K562 (cell line): ENCODE data around the gene SYT1. TPM values are rescaled to one million over a fixed set of nuclear protein-coding genes. Genes with fewer than 3 reads are reported as not detected.

Experiments
- ATAC-seq: fragments of 200-7000 bp; cut with Tn5 transposase; 3 replicates; pipeline ENCODE4 v1.9.1; 2020; ENCODE audit warnings: moderate library complexity
- BruUV-seq: library from RNA; stranded (reverse); fragments of 400-500 nt; replicated peaks from 2 replicates; lab custom pipeline; 2021; lab: Mats Ljungman, UMichigan
- CTCF ChIA-PET: fragments of 300-600 bp; formaldehyde crosslinking; extraction: SDS; loops from one replicate; lab custom pipeline; 2021; ENCODE audit warnings: low intra/inter-chr PET ratio; lab: Yijun Ruan, JAX
- POLR2A ChIA-PET: fragments of 300-600, 350-650 bp; sonication (Branson Sonifier 250); formaldehyde crosslinking; extraction: SDS; loops from one replicate; lab custom pipeline; 2021; ENCODE audit warnings: antibody characterized with exemption, inconsistent platforms; lab: Yijun Ruan, JAX
- DNase-seq, 4 experiments: peaks; one replicate each; pipeline versions ENCODE4 v3.0.0 to v3.0.0-alpha.2; 2011 to 2018; ENCODE audit warnings: low spot score in 3 of 4, mixed read lengths in 3 of 4; ENCODE audit errors: extremely low read depth in 1 of 4
- FAIRE-seq: peaks from 2 replicates; lab custom pipeline; 2011; peaks lifted over from hg19 to GRCh38; lab: Jason Lieb, UNC
- H2AFZ ChIP-seq: 2 replicates; pipeline ENCODE4 v1.6.0; 2011; ENCODE audit warnings: low read depth, low read length, control low read depth, inconsistent platforms
- H3K27ac ChIP-seq: fragments of 200-600 bp; 3 replicates; pipeline ENCODE4 v1.8.0; 2011; ENCODE audit warnings: low read depth, mild to moderate bottlenecking, control low read depth, inconsistent platforms, low read length, moderate library complexity, mixed read lengths; ENCODE audit errors: extremely low read depth
- H3K27me3 ChIP-seq, 2 experiments: fragments of 300-600 bp in 1 of 2; 2 replicates in 1 of 2; 3 replicates in 1 of 2; pipeline versions ENCODE4 v1.6.0 to v1.8.0; 2011; ENCODE audit warnings: inconsistent platforms in 2 of 2, low read length in 2 of 2, mild to moderate bottlenecking in 1 of 2, mixed read lengths in 1 of 2, moderate library complexity in 1 of 2; ENCODE audit not compliant: control insufficient read depth in 2 of 2, insufficient read depth in 2 of 2
- H3K36me3 ChIP-seq: fragments of 300-600 bp; 3 replicates; pipeline ENCODE4 v1.8.0; 2011; ENCODE audit warnings: mild to moderate bottlenecking, low read length, inconsistent platforms; ENCODE audit not compliant: control insufficient read depth, insufficient read depth
- H3K4me1 ChIP-seq, 2 experiments: fragments of 200-600 bp in 1 of 2; replicated peaks in 1 of 2; 2 replicates in 1 of 2; 3 replicates in 1 of 2; pipeline versions ENCODE4 v1.5.1 to v1.8.0; 2011; ENCODE audit warnings: inconsistent platforms in 2 of 2, low read length in 2 of 2, mild to moderate bottlenecking in 1 of 2, mixed read lengths in 1 of 2, moderate library complexity in 1 of 2; ENCODE audit not compliant: control insufficient read depth in 2 of 2, insufficient read depth in 2 of 2
- H3K4me2 ChIP-seq: 2 replicates; pipeline ENCODE4 v1.6.1; 2011; ENCODE audit warnings: low read length, control low read depth, inconsistent platforms, mixed read lengths; ENCODE audit not compliant: insufficient read depth
- H3K4me3 ChIP-seq: fragments of 200-600 bp; sonication (generic), shearing (Covaris generic); 2 replicates; pipeline ENCODE4 v1.5.1; 2016; ENCODE audit warnings: control low read depth, inconsistent platforms
- H3K79me2 ChIP-seq: fragments of 200-600 bp; 3 replicates; pipeline ENCODE4 v1.8.0; 2011; ENCODE audit warnings: low read length, inconsistent platforms; ENCODE audit not compliant: control insufficient read depth, insufficient read depth
- H3K9ac ChIP-seq, 2 experiments: 2 replicates each; pipeline versions ENCODE4 v1.6.0 to v1.6.1; 2011; ENCODE audit warnings: low read depth in 2 of 2, low read length in 2 of 2, control low read depth in 1 of 2, inconsistent platforms in 1 of 2, mild to moderate bottlenecking in 1 of 2, mixed read lengths in 1 of 2; ENCODE audit not compliant: insufficient read depth in 1 of 2
- H3K9me1 ChIP-seq: one replicate; pipeline ENCODE4 v1.6.0; 2011; ENCODE audit warnings: inconsistent platforms, mild to moderate bottlenecking, low read length, moderate library complexity; ENCODE audit not compliant: control insufficient read depth, insufficient read depth
- H3K9me3 ChIP-seq: replicated peaks from 2 replicates; pipeline ENCODE4 v1.5.1; 2011; ENCODE audit warnings: low read depth, low read length, inconsistent platforms; ENCODE audit not compliant: control insufficient read depth, insufficient read depth
- H4K20me1 ChIP-seq: replicated peaks from 2 replicates; pipeline ENCODE4 v1.6.1; 2011; ENCODE audit warnings: low read length, inconsistent platforms, mixed read lengths; ENCODE audit not compliant: control insufficient read depth, insufficient read depth
- CCAR2 ChIP-seq: fragments of 200-400 bp; formaldehyde crosslinking; IDR thresholded peaks from 2 replicates; pipeline ENCODE4 v1.6.1; 2017; ENCODE audit warnings: mild to moderate bottlenecking, low read depth, low read length
- EHMT2 ChIP-seq: fragments of 450-650 bp; IDR thresholded peaks from 2 replicates; pipeline ENCODE4 v1.6.1; 2018; ENCODE audit warnings: antibody characterized with exemption
- FOSL1 ChIP-seq: fragments of 200-800 bp; sonication (Bioruptor generic); conservative IDR thresholded peaks from 2 replicates; pipeline ENCODE4 v1.6.1; 2016; ENCODE audit warnings: missing genetic modification characterization, missing compliant biosample characterization
- FOXK1 ChIP-seq: sonication (generic); formaldehyde crosslinking; IDR thresholded peaks from 2 replicates; pipeline ENCODE4 v1.8.0; 2022; ENCODE audit warnings: missing genetic modification reagents, mild to moderate bottlenecking, borderline replicate concordance
- GATA2 ChIP-seq: sonication (generic); formaldehyde crosslinking; IDR thresholded peaks from 2 replicates; pipeline ENCODE4 v1.4.0; 2020; ENCODE audit warnings: mild to moderate bottlenecking, missing genetic modification reagents
- GTF2A2 ChIP-seq: IDR thresholded peaks from 2 replicates; pipeline ENCODE4 v1.6.1; 2016; ENCODE audit warnings: mild to moderate bottlenecking, missing genetic modification characterization, missing compliant biosample characterization
- ILF3 ChIP-seq: fragments of 450-650 bp; IDR thresholded peaks from 2 replicates; pipeline ENCODE4 v1.6.1; 2018; ENCODE audit warnings: antibody characterized with exemption, mild to moderate bottlenecking, moderate library complexity, borderline replicate concordance
- KDM4B ChIP-seq, 2 experiments: fragments of 450-650 bp in 1 of 2; sonication (generic) in 1 of 2; IDR thresholded peaks; 2 replicates each; pipeline ENCODE4 v1.6.1; 2016 to 2017; ENCODE audit warnings: borderline replicate concordance in 2 of 2, antibody characterized with exemption in 1 of 2, low read depth in 1 of 2, mild to moderate bottlenecking in 1 of 2
- NCOA2 ChIP-seq, 2 experiments: fragments of 450-650 bp; IDR thresholded peaks; 2 replicates each; pipeline ENCODE4 v1.6.1; 2018; ENCODE audit warnings: mild to moderate bottlenecking in 2 of 2, moderate library complexity in 1 of 2; ENCODE audit not compliant: partially characterized antibody in 2 of 2
- NR2C2 ChIP-seq, 2 experiments: fragments of 200-800 bp in 1 of 2; sonication (Bioruptor generic) in 1 of 2; sonication (generic) in 1 of 2; formaldehyde crosslinking in 1 of 2; IDR thresholded peaks; 2 replicates each; pipeline versions ENCODE4 v1.6.1 to v1.8.0; 2016 to 2022; ENCODE audit warnings: mild to moderate bottlenecking in 1 of 2, missing compliant biosample characterization in 1 of 2, missing genetic modification characterization in 1 of 2, missing genetic modification reagents in 1 of 2
- POLR3A ChIP-seq: IDR thresholded peaks from 2 replicates; pipeline ENCODE4 v1.6.1; 2011; ENCODE audit warnings: borderline replicate concordance, mild to moderate bottlenecking, moderate library complexity; ENCODE audit not compliant: insufficient read length, insufficient read depth; ENCODE audit errors: extremely low read depth
- SRSF1 ChIP-seq: fragments of 200-400 bp; formaldehyde crosslinking; IDR thresholded peaks from 2 replicates; pipeline ENCODE4 v1.6.1; 2017; ENCODE audit warnings: mild to moderate bottlenecking, low read depth, low read length, moderate library complexity
- SRSF7 ChIP-seq: fragments of 200-400 bp; formaldehyde crosslinking; optimal IDR thresholded peaks from 2 replicates; pipeline ENCODE3; 2017; ENCODE audit warnings: mild to moderate bottlenecking, low read depth, low read length
- SRSF9 ChIP-seq: fragments of 200-400 bp; formaldehyde crosslinking; IDR thresholded peaks from 2 replicates; pipeline ENCODE4 v1.6.1; 2017; ENCODE audit warnings: low read depth, low read length, borderline replicate concordance
- ZNF407 ChIP-seq: fragments of 450-650 bp; IDR thresholded peaks from 2 replicates; pipeline ENCODE4 v1.6.1; 2016; ENCODE audit warnings: low read depth
- WGBS: fragments of 100-300 bp; shearing (Covaris generic); methylation state at CpG from one replicate; pipeline ENCODE4 v1.1.6; 2016; ENCODE audit warnings: low coverage, mixed read lengths; ENCODE audit not compliant: insufficient coverage; ENCODE audit errors: missing lambda C conversion rate; 5-methylcytosine and 5-hydroxymethylcytosine counted together
- in situ Hi-C: fragments of 300-500 bp; cut with MboI; formaldehyde crosslinking; loops from 4 replicates; pipeline ENCODE4 v1.15.0; 2018; ENCODE audit warnings: inconsistent platforms, mixed read lengths
- intact Hi-C: fragments of 100-400 bp; cut with micrococcal nuclease; formaldehyde crosslinking; loops from 2 replicates; pipeline ENCODE4 v1.14.2; 2022
- polyA plus RNA-seq, 8 experiments: library from polyadenylated mRNA; depleted of rRNA in 4 of 8; stranded (reverse) in 5 of 8; unstranded in 3 of 8; fragments of >200 nt; fragmentation: Nextera tagmentation in 2 of 8; fragmentation: Illumina TruSeq in 1 of 8; extraction: Ambion mirVana in 2 of 8; extraction: Trizol in 1 of 8; gene quantifications; 2 replicates each; pipeline versions ENCODE4 v1.2.1 to v1.2.3, GENCODE V29; 2011 to 2014; ENCODE audit warnings: inconsistent platforms in 1 of 8, missing spikeins in 1 of 8
- total RNA-seq, 7 experiments: library from RNA; depleted of rRNA in 6 of 7; stranded (reverse); fragments of >200 nt in 6 of 7; fragmentation: Illumina TruSeq in 2 of 7; extraction: Trizol in 2 of 7; gene quantifications; 2 replicates each; pipeline versions ENCODE4 v1.2.1 to v1.2.3, GENCODE V29; 2011 to 2021; ENCODE audit warnings: low replicate concordance in 1 of 7

The SYT1 gene
- total and polyA plus RNA-seq, 9 of the 15 experiments (the other 6 are each of a cell fraction or from before 2014, with no cell fraction given) = 0.03 to 0.13 (median 0.07) TPM; not detected in 4

- Histone ChIP-seq H3K4me2 (no peak overlapping the region), H2AFZ (no peak overlapping the region)
Observed at GRCh38 chr12:79183926-79184325, 319.4 kb downstream of the SYT1 start.

More at GRCh38 chr12:79183926-79184325, 319.4 kb downstream of the SYT1 start:
- Histone ChIP-seq H3K79me2 (no peaks in the 10 kb centered on the region), H3K9ac (no peak overlapping the region), H3K4me3 (no peak overlapping the region), H3K36me3 (no peaks in the 10 kb centered on the region), H3K9me3 (no peaks in the 10 kb centered on the region), H4K20me1 (no peaks in the 10 kb centered on the region), H3K9me1 (no peaks in the 10 kb centered on the region), H3K27me3 (no peaks in the 10 kb centered on the region), H3K4me1 (no peaks in the 10 kb centered on the region)
- intact Hi-C loops = no loop called here
- ATAC-seq (no peak), FAIRE-seq (no peak), DNase-seq (no peak)
- ChIA-PET POLR2A (no interaction called here), CTCF (no interaction called here)
- no TSS peak for BruUV-seq
- TF ChIP-seq FOSL1 (tag) (no peak), SRSF1 (no peak), FOXK1 (CRISPR knock-in tag) (no peak), ILF3 (no peak), NR2C2 (CRISPR knock-in tag; IDR thresholded peaks at IDR 0.05) (no peak), NR2C2 (tag; IDR thresholded peaks at IDR 0.05) (no peak), SRSF9 (no peak), SRSF7 (no peak), GATA2 (CRISPR knock-in tag) (no peak), CCAR2 (no peak), ZNF407 (no peak), EHMT2 (no peak), KDM4B (IDR thresholded peaks at IDR 0.05; ENCODE audit: borderline replicate concordance in 2 of 2, low read depth in 1 of 2) (no peak), NCOA2 (IDR thresholded peaks at IDR 0.05; ENCODE audit: partially characterized antibody in 2 of 2) (no peak), POLR3A (no peak), GTF2A2 (tag) (no peak)
- TF ChIP-seq, all 486 proteins: peak for 0
- no peak overlapping the region for H3K27ac ChIP-seq
- WGBS = 5% methylated on average over 3 of the region's 3 CpGs
- in situ Hi-C loops = no loop called here
